ENCODE measurements around the gene REXO1.

The REXO1 gene

DNA sequence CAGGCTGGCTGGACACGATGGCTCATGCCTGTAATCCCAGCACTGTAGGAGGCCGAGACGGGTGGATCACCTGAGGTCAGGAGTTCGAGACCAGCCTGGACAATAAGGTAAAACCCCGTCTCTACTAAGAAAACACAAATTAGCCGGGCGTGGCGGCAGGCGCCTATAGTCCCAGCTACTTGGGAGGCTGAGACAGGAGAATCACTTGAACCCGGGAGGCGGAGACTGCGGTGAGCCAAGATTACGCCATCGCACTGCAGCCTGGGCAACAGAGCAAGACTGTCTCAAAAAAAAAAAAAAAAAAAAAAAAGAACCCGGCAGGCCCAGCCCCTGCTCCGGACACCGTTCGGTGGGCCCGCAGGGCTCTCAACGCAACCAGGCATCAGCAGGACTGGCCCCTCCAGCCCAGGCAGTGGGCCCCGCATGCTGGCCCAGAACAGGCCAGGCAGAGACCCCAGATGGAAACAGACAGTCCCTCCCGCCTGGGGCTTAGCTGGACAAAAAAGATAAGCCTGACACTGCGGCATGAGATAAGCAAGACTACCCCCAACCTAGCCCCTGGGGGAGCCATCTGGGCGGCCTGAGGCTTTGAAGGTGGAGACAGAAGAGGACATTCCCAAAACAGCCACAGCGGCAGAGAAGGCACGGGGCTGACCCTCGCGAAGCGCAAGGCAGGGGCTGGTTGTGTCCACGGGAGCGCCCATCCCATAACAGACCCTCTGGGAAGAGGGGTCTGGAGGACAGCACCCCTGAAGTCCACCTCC is 11.6 kb downstream of the REXO1 start:
- DNase-seq (ENCODE audit: low spot score) (no peak), FAIRE-seq (no peak)

DNA sequence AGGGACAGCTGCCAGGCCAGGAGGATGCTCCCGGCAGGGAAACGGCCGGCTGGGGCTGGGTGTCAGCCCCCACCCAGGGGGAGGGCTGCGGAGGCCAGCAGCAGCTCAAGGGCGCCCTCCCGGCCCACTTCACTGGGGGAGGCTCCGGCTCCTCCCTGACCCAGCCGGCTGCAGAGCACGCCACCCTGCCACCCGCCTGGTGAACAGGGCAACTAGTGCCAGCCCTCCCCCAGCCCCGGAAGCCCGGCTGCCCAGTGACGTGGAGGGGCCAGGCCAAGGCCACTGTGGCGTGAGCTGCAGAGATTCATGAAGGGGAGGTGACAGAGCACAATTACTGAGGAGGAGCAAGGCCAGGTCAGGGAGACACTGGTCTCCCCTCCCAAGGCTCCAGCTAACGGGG is 14.7 kb downstream of the REXO1 start:
- DNase-seq (ENCODE audit: low spot score) (peak; percentile 91), FAIRE-seq (peak; percentile 90)

DNA sequence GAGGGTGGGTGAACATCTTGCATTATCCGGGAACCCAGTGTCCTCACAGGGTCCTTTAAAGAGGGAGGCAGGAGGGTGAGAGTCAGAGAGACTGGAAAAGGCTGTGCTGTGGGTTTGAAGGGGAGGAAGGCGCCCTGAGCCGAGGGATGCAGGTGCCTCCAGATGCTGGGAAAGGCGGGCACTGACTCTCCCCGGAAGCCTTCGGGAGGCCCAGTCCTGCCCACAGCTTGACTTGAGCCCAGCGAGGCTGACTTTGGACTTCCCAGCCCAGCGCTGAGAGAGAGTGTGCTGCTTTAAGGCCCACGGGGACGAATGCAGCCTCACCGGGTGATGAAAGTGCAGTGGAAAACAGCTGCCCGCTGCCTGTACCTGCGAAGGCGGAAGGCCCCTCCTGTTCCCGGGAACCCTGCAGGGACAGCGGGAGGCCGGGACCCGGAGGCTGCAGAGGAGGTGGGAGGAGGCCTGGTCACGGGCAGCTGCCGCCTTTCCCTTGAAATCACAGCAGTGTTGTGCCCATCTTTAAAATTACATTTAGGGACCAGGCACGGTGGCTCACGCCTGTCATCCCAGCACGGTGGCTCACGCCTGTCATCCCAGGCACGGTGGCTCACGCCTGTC is 16.1 kb downstream of the REXO1 start:
- FAIRE-seq (no peak), DNase-seq (ENCODE audit: low spot score) (no peak)

DNA sequence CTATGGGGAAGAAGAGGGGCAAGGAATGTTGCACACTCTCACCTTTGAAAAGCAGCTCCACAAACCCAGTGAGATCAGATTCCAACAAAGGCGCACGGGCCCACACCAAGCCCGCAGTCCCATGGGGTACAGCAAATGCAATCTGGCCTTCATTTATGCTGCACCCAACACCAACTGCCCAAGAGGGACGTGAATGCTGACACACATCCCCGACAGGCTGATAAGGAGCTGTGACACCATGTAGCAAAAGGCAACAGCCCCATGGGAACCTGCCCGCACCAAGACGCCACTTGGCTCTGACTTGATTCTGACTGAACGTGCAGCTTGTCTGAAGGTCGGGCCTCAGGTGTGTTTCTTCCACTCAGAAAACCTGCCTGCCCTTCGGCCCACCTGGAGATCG is 17.3 kb downstream of the REXO1 start:
- FAIRE-seq (no peak), DNase-seq (ENCODE audit: low spot score) (no peak)

DNA sequence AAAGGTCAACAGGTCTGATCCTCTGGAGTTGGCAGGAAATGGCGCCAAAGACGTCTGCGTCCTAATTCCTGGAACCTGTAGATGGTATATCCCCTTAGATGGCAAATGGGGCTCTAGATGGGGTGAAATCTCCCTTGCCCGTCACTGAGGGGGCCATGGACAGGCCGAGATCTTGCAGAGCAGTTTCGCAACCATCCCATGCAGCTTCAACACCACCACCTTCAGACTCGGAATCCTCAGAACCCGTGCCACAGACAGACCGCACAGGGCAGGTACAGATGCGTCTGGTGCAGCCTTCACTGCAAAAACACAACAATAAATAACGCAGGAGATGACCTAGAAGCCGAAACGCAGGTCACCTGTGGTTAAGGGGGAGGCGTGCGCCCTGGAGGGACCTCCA is 17.7 kb downstream of the REXO1 start:
- no peak for FAIRE-seq
- DNase-seq (ENCODE audit: low spot score), result no peak

DNA sequence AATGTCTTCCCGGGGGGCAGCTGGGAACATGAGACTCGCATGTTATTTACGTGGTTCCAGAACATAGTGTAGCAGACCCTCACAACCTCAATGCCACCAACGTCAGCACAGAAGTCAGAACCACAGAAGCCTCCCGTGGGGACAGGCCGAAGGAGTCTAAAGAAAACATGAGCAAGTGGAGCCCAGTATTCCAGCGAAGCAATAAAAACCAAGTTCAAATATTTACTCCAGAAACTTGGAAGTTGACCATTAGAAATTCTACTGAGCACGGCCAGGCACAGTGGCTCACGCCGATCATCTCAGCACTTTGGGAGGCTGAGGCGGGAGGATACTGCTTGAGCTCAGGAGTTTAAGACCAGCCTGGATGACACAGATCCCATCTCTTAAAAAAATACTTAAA is 18.3 kb downstream of the REXO1 start:
- FAIRE-seq (no peak), DNase-seq (ENCODE audit: low spot score) (no peak)

DNA sequence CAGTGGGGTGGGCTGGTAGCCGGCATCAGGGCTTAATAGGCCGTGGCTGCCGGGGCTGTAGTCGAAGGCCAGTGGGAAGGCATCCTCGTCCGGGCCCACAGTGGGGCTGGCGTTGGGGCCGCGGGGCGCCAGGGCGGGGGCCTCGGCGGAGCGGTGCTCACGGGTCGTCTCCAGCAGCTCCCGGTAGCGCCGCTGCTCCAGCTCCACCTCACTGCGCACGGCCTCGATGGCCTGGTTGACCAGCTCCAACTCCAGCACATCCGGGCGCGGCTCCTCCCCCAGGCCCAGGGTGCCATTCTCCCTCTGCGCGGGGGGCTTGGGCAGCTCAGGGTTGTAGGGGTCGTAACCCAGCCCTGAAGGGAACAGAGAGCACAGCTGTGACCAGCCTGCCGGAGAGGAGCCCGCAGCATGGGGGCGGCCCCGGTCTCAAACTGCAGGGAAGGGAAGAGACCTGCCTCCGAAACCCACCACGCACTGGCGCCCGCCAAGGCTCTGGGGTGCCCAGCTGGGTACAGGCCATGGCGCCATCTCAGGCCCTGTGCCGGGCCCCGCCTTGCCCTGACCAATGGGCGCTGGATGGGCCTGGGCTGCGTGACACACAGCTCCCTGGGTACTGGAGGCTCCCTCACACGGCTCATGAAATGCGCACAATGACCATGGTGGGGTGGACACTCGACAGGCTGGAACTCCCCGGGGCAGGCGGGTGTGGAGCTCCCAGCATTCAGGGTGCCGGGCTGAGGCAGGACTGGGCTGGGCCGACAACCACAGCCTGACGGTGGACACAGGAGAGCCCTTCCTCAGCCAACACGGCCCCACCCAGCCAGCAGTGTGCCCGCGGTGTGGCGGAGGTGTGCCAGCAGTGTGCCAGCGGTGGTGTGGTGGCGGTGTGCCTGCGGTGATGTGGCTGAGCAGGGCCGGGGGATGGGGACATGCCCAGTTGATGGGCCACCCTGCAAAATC is 19.7 kb downstream of the REXO1 start:
- FAIRE-seq (no peak), DNase-seq (ENCODE audit: low spot score) (no peak)

DNA sequence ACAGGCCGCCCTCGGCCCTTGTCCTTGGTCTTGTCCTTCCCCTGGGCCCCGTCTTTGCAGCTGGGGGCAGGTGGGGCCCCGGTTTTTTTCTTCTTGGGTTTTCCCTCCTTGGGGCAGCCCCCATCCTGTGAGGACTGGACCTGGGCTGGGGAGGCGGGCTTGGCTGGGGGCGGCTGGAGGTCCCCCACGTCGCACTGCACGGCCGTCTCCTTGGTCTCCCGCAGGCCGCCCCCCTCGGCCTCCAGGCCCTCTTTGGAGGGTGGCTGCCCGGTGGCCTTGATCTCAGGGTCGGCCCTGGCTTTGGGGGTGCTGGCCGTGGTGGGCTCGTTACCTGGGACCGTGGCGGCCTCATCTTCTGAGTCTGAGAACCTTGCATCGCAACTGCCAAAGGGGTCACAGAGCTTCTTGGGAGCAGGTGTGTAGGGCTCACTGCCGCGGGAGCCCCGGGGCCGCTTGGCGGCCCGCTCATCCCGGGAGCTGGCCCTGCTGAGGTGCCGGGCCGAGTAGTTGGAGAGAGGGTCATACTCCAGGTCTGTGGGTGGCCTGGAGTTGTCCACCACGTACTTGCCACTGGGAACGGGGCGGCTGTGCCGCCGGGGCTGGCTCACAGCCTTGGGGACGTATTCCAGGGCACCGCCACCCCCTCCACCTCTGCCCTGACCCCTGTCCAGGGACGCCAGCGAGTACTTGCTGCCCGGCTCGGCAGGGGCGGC is 20.6 kb downstream of the REXO1 start:
- DNase-seq (ENCODE audit: low spot score) (no peak), FAIRE-seq (no peak)

DNA sequence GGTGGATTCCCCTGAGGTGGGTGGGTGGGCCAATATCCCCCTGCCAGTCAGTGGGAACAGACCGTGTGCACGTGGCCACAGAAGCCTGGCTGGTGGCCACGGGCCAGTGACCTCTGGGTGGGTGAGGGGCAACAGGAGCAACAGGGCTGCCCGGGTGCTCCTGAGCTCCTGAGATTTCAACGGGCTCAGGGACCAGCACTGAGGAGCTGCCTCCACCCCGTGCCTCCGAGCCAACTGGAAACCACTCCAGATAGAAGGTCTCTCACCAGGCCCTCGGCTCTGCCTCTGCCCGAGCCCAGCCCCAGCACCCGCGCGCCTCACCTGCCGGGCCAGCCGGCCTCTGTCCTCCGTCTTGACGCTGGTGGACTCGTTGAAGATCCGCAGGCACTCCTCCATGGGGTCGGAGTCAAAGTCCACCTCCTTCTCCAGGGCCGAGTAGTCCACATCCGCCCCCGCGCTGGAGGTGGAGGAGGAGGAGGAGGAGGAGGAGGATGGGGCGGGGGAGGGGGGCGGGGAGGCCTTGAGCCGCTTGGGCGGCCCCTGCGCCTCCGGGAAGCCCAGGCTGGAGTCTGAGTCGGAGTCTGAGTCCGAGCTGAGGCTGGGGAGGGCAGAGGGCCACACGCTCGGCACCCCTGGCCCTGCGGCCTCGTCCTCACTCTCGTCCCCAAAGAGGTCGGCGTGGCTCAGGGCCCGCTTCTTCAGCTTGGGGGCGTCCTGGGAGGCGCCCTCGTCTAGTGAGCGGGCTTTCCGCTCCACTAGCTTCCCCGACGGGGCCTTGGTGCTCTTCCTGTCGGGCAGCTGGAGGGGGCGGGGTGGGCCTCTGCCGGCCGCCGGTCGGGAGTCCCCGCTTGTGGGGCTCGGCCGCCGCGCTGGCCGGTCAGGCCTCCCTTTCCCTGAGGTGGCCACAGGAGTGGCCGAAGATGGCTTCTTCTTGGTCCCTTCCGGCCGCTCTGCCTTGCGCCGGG is 21.4 kb downstream of the REXO1 start:
- DNase-seq (ENCODE audit: low spot score) (peak; percentile 79), FAIRE-seq (no peak)

DNA sequence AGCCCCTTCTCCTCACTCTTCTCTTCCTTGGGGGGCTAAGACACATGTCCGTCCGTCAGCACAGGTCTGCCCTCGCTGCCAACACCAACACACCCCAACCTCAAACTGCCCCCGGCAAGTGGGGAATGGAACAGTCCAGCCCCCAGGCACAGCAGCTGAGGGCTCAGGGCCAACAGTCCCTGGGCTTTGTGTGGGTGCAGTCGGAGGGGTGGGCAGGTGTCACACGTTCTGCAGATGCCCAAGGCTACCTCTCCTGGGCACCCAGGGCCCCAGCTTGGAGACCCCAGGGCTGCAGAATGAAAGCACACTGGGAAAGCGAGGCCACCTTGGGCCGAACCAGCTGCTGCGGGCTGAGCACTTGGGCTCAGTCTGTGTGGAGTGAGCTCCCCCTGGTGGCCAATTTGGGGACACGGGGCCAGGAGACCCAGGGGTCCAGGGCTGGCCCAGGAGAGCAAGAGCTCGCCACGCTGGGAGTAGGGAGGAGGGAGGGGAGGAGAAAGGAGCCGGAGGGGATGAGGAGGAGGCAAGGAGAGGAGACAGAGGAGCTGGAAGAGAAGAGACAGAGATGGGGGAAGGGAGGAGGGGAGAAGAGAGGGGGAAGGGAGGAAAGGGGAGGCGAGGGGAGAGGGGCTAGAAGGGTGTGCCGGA is 22.2 kb downstream of the REXO1 start:
- peak; percentile 59 for DNase-seq (ENCODE audit: low spot score)
- no peak for FAIRE-seq

DNA sequence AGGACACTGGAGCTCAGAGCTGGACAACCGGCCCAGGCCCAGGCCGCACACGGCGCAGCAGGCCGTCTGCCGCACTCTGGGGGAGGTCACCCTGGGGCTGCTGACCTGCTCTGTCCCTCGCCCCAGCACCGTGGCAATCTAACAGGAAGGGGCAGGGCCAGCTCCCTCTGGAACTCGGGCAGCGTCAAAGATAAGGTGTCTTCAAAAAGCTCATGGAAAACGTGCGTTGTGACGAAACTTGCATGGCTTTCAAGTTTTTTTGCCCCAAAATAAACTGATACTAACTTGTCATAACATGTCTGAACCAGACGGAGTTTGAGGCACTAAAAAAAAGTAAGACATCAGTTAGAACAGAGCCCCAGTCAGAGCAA is 24.0 kb downstream of the REXO1 start:
- DNase-seq (ENCODE audit: low spot score) (no peak), FAIRE-seq (no peak)

DNA sequence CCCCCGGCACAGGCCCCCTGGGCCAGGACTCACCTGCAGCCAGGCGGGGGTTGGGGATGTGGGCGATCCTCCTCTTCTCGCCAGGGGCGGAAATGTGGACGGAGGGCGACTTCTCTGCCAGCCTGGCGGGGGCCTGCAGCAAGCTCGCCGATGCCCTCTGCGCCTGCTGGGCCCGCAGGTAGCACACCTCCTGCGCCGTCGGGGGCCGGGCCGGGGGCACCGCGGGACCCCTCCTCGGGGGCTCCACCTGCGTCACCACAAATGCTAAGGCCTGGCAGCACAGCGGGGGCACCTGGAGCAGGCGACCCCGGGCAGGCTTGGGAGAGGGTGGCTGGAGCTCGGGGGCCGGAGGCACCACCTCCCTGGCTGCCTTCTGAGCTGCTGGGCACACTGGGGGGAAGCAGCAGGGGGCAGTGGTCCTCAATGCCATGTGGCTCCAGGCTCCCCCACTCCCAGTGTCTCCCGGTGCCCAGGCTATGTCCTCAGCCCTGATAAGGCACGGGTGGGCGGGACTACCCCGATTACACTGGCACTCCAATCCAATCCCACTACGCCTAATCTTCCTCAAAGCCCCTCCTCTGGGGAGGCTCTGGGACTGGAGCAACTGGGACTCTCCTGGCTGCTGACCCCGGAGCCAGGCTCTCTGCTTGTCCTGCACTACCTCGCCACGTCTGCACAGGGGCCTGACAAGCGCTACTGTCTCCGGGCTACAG is 24.6 kb downstream of the REXO1 start:
- FAIRE-seq, result no peak
- DNase-seq (ENCODE audit: low spot score), result no peak

DNA sequence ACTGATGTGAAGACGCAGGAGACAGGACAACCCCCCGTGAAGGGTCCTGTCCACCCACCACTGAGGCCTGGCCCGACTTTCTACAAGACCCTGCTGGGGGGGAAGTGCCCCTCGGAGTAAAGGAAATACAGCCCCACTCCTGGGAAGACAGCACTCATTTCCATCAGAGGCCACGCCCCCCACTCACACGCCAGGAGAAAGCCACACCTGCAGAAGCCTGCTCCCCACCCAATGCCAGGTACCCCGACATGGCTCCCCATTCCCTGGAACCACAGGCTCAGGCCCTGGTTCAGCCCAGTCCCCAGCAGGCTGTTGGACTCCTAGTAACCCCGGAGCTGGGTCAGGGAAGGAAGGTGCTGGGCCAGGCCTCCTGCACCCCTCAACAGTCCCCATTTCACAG is 25.3 kb downstream of the REXO1 start:
- no peak for FAIRE-seq
- DNase-seq (ENCODE audit: low spot score), result no peak

DNA sequence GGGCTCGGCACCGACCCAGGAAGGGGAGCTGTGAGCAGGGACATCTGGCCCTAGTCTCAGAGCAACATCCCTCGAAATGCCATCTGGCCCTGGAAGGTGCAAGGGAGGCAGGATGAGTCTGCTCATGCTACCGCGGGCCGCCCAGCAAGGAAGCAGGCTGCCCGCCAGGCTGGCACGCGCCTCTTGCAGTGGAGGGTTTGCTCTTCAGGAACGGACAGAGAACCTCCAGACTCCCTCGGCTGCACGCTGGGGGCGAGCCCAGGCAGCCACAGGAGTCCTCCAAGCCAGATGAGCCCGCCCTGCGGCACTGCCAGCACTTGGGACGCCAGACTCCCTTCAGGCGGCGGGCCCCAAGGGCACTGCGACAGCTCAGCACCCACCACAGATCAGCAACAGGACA is 26.1 kb downstream of the REXO1 start:
- no peak for DNase-seq (ENCODE audit: low spot score)
- no peak for FAIRE-seq

DNA sequence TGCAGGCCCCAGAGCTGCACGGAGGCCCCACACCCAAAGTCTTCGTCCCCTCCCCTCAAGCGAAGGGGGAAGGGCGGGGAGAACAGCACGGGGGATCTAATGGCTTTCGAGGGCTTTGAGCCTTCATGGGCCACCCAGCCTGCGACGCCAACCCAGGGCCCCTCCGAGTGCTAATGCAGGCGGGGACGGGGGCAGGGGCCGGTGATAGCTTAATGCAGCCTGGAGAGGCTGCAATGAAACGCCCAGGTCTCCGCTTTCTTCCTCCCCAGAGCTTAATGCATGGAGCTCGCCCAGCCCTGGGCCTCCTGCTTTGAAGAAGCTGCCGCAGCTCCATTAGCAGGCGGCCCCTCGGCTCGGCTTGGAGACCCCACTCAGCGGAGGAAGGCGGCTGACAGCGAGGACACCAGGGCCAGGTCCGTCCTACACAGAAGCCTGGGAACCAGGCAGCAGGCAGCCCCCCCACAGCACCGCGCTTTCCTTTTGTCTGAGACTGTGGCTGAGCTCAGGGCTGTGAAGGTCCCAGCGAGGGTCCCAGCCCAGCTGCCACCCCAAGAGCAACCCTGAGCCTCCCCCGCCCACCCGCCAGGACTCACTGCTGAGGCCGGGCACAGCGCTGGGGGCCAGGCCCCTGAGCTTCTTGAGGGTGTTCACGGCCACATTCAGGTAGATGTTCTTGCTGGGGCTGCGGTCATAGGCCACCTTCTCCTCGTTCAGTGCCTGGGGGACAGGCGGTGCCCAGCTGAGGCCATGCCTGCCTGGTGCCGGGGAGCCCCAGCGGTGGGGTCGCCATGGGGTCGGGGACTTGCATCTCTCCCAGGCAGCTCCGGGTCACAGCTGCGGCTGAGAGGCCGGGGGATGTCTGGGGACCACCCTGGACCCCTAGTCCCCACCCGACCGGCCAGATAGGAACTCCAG is 28.7 kb downstream of the REXO1 start:
- DNase-seq (ENCODE audit: low spot score) (no peak), FAIRE-seq (no peak)

DNA sequence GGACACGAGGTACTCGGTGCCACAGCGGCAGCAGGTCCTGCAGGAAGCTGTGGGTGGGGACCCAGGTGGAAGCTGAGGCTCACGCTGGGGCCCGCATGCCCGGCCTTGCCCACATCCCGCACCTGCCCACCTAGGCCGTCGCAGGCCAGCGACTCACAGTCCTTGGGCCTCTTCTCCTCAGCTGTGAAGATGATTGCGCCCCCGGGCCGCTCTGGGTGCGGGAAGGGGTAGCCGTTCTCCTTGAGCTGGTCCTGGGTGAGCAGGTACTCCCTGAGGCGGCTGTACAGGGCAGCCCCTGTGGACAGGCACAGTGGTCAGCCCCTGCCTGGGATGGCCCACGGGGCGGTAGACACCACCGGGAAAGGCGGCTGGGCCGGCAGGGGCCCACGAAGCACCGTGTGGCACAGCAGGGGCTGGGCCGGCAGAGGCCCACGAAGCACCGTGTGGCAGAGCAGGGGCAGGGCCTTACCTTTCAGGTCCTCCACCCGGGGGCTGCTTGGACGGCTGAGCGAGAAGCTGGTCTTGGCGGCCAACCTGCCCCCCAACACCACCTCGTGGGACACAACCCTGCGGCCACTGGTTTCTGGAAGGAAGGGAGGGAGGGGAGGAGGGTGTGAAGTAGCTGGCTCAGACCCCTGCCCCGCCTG is 29.6 kb downstream of the REXO1 start:
- FAIRE-seq, result no peak
- DNase-seq (ENCODE audit: low spot score), result no peak

DNA sequence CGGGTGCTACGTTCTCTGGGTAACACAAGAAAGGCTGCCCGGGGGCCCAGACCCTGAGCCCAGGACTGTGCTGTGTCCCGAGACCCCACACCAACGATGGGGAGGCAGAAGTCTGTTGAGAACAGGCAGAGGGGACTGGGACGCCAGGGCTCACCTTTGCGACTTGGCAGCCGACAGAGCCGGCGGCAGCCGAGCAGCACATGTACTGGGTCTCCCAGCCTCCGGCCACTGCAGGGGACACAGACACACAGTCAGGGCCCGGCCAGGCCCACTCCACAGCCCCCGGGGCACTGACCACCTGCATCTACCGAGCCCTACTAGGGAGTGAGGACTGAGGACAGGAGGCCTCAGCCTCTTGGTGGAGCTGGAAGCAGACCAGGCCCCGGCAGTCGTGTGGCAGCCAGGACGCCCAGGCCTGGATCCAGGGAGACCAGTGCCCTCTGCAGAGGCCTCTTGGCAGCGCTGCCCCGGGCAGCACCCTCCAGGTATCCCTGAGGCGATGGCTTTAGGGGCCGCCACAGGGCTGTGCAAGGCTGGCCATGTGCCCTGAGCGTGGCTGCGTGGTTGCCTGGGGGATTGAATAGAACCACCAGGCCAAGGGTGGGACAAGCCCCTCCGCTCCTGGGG is 30.6 kb downstream of the REXO1 start:
- DNase-seq (ENCODE audit: low spot score) (no peak), FAIRE-seq (no peak)
